Thoracic aorta (tissue), 2 donors: Measurements from ENCODE around the gene RAD21L1. TPM values are rescaled to one million over a fixed set of nuclear protein-coding genes. Genes with fewer than 3 reads are reported as not detected.

Source experiments
- ATAC-seq: fragments of 150-250 bp; one replicate; pipeline ENCODE4 v1.8.0; 2017; ENCODE audit warnings: low read depth; ENCODE audit not compliant: insufficient number of reproducible peaks, low FRiP score
- DNase-seq: peaks from one replicate; pipeline ENCODE4 v3.0.0-alpha.2; 2020; ENCODE audit warnings: low spot score
- H3K27ac ChIP-seq, 2 donors: fragments of 200-600 bp; sonication (generic); 1 replicate in 1 of 2; 2 replicates in 1 of 2; pipeline ENCODE4 v1.5.1; 2016; ENCODE audit warnings: mild to moderate bottlenecking in 2 of 2, moderate library complexity in 2 of 2
- H3K27me3 ChIP-seq: fragments of 200-600 bp; sonication (generic); replicated peaks from 2 replicates; pipeline ENCODE4 v1.6.0; 2016; ENCODE audit warnings: mild to moderate bottlenecking; ENCODE audit not compliant: insufficient read depth
- H3K36me3 ChIP-seq: fragments of 200-600 bp; sonication (generic); one replicate; pipeline ENCODE4 v1.5.1; 2016
- H3K4me1 ChIP-seq, 2 donors: fragments of 200-600 bp; sonication (generic); 1 replicate in 1 of 2; 2 replicates in 1 of 2; pipeline versions ENCODE4 v1.5.1 to v1.6.0; 2016; ENCODE audit warnings: low read depth in 2 of 2, mild to moderate bottlenecking in 1 of 2; ENCODE audit not compliant: control insufficient read depth in 1 of 2
- H3K4me3 ChIP-seq: fragments of 200-600 bp; sonication (generic); 2 replicates; pipeline ENCODE4 v1.5.1; 2016; ENCODE audit warnings: mild to moderate bottlenecking
- H3K9me3 ChIP-seq: fragments of 200-600 bp; sonication (generic); 2 replicates; pipeline ENCODE4 v1.5.1; 2016
- CTCF ChIP-seq: fragments of 200-600 bp; sonication (generic); IDR thresholded peaks from one replicate; pipeline ENCODE4 v1.5.1; 2019; ENCODE audit warnings: antibody characterized with exemption
- total RNA-seq, 2 donors: library from RNA; depleted of rRNA; stranded (reverse); fragments of >200 nt; gene quantifications; one replicate each; pipeline versions ENCODE4 v1.1.0 to v1.2.3, GENCODE V29; 2016

The RAD21L1 gene
- total RNA-seq, 2 donors from 2014 or later: not detected

- no peak for TF ChIP-seq CTCF
- no peaks in the 10 kb centered on the region for H3K9me3 ChIP-seq
- no peak for DNase-seq
These were observed 46.7 kb downstream of the RAD21L1 start for GRCh38 chr20:1272368-1273100.

GRCh38 chr20:1273366-1273765 lies 47.5 kb downstream of the RAD21L1 start:
- ATAC-seq: no peak
- TF ChIP-seq CTCF: no peak
- no peak for DNase-seq
- no peak overlapping the region for H3K27ac ChIP-seq
- H3K27me3 ChIP-seq: no peaks in the 10 kb centered on the region
- no peaks in the 10 kb centered on the region for H3K4me1 ChIP-seq
- H3K9me3 ChIP-seq: no peaks in the 10 kb centered on the region
- no peaks in the 10 kb centered on the region for H3K36me3 ChIP-seq
- no peak overlapping the region for H3K4me3 ChIP-seq

More at GRCh38 chr20:1272368-1273100, 46.7 kb downstream of the RAD21L1 start:
- Histone ChIP-seq H3K27ac (no peak overlapping the region), H3K4me1 (no peaks in the 10 kb centered on the region), H3K36me3 (no peaks in the 10 kb centered on the region), H3K27me3 (no peaks in the 10 kb centered on the region), H3K4me3 (no peak overlapping the region)
- ATAC-seq: no peak

- DNase-seq (no peak), ATAC-seq (no peak)
- H3K27me3 ChIP-seq: no peaks in the 10 kb centered on the region
- no peaks in the 10 kb centered on the region for H3K36me3 ChIP-seq
- no peak for TF ChIP-seq CTCF
- H3K27ac ChIP-seq: no peak overlapping the region
- H3K4me3 ChIP-seq: no peak overlapping the region
- no peaks in the 10 kb centered on the region for H3K9me3 ChIP-seq
- no peaks in the 10 kb centered on the region for H3K4me1 ChIP-seq
These were observed 48.9 kb downstream of the RAD21L1 start for GRCh38 chr20:1274485-1275311.

- no peak for ATAC-seq
- H3K27ac ChIP-seq: no peak overlapping the region
- DNase-seq: no peak
- H3K4me1 ChIP-seq: no peaks in the 10 kb centered on the region
- H3K4me3 ChIP-seq: no peak overlapping the region
- TF ChIP-seq CTCF: no peak
- no peaks in the 10 kb centered on the region for H3K9me3 ChIP-seq
- H3K36me3 ChIP-seq: no peaks in the 10 kb centered on the region
- H3K27me3 ChIP-seq: no peaks in the 10 kb centered on the region
These were observed 50.1 kb downstream of the RAD21L1 start for GRCh38 chr20:1275919-1276318.

GRCh38 chr20:1277529-1278322 lies 51.9 kb downstream of the RAD21L1 start:
- ATAC-seq: no peak
- H3K27me3 ChIP-seq: no peaks in the 10 kb centered on the region

More at GRCh38 chr20:1277529-1278322, 51.9 kb downstream of the RAD21L1 start:
- no peaks in the 10 kb centered on the region for H3K9me3 ChIP-seq
- H3K27ac ChIP-seq: no peak overlapping the region
- DNase-seq: no peak
- no peak for TF ChIP-seq CTCF
- H3K4me3 ChIP-seq: no peak overlapping the region
- H3K4me1 ChIP-seq: no peaks in the 10 kb centered on the region
- H3K36me3 ChIP-seq: no peaks in the 10 kb centered on the region
